PC-3 (cell line): ENCODE measurements around the gene MBOAT1.

Experiments
- EZH2 ChIP-seq: fragments of 300-600 bp; sonication (generic); IDR thresholded peaks from one replicate; pipeline ENCODE4 v1.6.1; 2017; ENCODE audit warnings: antibody characterized with exemption, mild to moderate bottlenecking, low read length; ENCODE audit not compliant: unreplicated experiment
- EZH2phosphoT487 ChIP-seq: fragments of 300-600 bp; sonication (generic); IDR thresholded peaks from 2 replicates; pipeline ENCODE4 v1.6.1; 2018; ENCODE audit warnings: mild to moderate bottlenecking, antibody characterized with exemption, low read length, borderline replicate concordance
- TF ChIP-seq, protein P1 (sequence below): fragments of 300-600 bp; sonication (generic); conservative IDR thresholded peaks from 2 replicates; pipeline ENCODE4 v1.5.1; 2017; ENCODE audit warnings: antibody characterized with exemption, low read depth, mild to moderate bottlenecking, low read length

DNA sequence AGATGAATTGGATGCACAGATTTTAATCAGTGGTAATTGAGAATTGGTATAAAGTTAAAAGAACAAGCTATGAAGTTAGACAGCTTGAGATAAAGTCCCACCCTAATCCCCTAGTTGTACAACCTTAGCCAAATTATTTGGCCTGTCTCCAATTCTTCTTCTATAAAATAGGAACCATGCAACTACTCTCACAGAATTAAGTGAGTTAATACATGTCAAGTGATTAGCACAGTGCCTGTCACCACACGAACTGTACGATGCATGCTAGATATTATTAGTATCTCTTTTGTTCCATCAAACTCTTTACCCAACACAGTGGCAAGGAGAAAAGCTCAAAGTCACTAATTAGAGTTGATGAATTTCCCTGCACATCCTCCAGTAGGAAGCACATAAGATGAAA, 44.7 kb downstream of the MBOAT1 start:
- no peak for TF ChIP-seq EZH2
- TF ChIP-seq, protein P1, sequence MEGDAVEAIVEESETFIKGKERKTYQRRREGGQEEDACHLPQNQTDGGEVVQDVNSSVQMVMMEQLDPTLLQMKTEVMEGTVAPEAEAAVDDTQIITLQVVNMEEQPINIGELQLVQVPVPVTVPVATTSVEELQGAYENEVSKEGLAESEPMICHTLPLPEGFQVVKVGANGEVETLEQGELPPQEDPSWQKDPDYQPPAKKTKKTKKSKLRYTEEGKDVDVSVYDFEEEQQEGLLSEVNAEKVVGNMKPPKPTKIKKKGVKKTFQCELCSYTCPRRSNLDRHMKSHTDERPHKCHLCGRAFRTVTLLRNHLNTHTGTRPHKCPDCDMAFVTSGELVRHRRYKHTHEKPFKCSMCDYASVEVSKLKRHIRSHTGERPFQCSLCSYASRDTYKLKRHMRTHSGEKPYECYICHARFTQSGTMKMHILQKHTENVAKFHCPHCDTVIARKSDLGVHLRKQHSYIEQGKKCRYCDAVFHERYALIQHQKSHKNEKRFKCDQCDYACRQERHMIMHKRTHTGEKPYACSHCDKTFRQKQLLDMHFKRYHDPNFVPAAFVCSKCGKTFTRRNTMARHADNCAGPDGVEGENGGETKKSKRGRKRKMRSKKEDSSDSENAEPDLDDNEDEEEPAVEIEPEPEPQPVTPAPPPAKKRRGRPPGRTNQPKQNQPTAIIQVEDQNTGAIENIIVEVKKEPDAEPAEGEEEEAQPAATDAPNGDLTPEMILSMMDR, result no peak
- TF ChIP-seq EZH2phosphoT487, result no peak
